KMS-11 (cell line): Measurements from ENCODE around the gene STH.

Source experiments
- H2AFZ ChIP-seq: fragments of 200-600 bp; sonication (generic); 2 replicates; pipeline ENCODE4 v1.6.1; 2016; ENCODE audit warnings: antibody characterized with exemption, mixed run types, low read depth
- H3K27ac ChIP-seq: fragments of 200-600 bp; sonication (generic); 2 replicates; pipeline ENCODE4 v1.6.1; 2016; ENCODE audit warnings: mild to moderate bottlenecking, mixed run types
- H3K27me3 ChIP-seq: fragments of 200-600 bp; sonication (generic); 2 replicates; pipeline ENCODE4 v1.6.1; 2017; ENCODE audit warnings: mild to moderate bottlenecking, low read depth, mixed run types, moderate library complexity; ENCODE audit not compliant: insufficient read depth
- H3K36me3 ChIP-seq: fragments of 200-600 bp; sonication (generic); 2 replicates; pipeline ENCODE4 v1.6.1; 2017; ENCODE audit warnings: mild to moderate bottlenecking, mixed run types; ENCODE audit not compliant: insufficient read depth
- H3K4me1 ChIP-seq: fragments of 200-600 bp; sonication (generic); 2 replicates; pipeline ENCODE4 v1.6.1; 2016; ENCODE audit warnings: mild to moderate bottlenecking, low read depth, mixed run types; ENCODE audit not compliant: poor library complexity, severe bottlenecking
- H3K4me2 ChIP-seq: fragments of 200-600 bp; sonication (generic); 2 replicates; pipeline ENCODE4 v1.7.0; 2016; ENCODE audit warnings: mild to moderate bottlenecking, mixed run types
- H3K4me3 ChIP-seq: fragments of 200-600 bp; sonication (generic); IDR thresholded peaks from 2 replicates; pipeline ENCODE4 v1.6.1; 2017; ENCODE audit warnings: low read depth, low read length, mixed read lengths; ENCODE audit not compliant: insufficient read depth
- H3K79me2 ChIP-seq: fragments of 200-600 bp; sonication (generic); 2 replicates; pipeline ENCODE4 v1.6.1; 2016; ENCODE audit warnings: low read depth, mixed run types; ENCODE audit not compliant: insufficient read depth
- H3K9ac ChIP-seq: fragments of 200-600 bp; sonication (generic); 2 replicates; pipeline ENCODE4 v1.6.1; 2016; ENCODE audit warnings: mild to moderate bottlenecking, mixed run types
- H4K20me1 ChIP-seq: fragments of 200-600 bp; sonication (generic); 2 replicates; pipeline ENCODE4 v1.6.1; 2016; ENCODE audit warnings: mild to moderate bottlenecking, mixed run types; ENCODE audit not compliant: insufficient read depth
- TF ChIP-seq, protein P1 (sequence below): fragments of 200-600 bp; sonication (generic); conservative IDR thresholded peaks from 2 replicates; pipeline ENCODE4 v1.6.1; 2017; ENCODE audit warnings: low read depth, mild to moderate bottlenecking, antibody characterized with exemption, low read length, moderate library complexity, mixed read lengths

The STH gene

DNA sequence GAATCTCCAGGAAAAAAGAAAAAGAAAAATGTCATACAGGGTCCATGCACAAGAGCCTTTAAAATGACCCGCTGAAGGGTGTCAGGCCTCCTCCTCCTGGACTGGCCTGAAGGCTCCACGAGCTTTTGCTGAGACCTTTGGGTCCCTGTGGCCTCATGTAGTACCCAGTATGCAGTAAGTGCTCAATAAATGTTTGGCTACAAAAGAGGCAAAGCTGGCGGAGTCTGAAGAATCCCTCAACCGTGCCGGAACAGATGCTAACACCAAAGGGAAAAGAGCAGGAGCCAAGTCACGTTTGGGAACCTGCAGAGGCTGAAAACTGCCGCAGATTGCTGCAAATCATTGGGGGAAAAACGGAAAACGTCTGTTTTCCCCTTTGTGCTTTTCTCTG is 845 bp downstream of the STH start:
- no peaks in the 10 kb centered on the region for H3K79me2 ChIP-seq
- no peaks in the 10 kb centered on the region for H4K20me1 ChIP-seq
- no peak overlapping the region for H2AFZ ChIP-seq
- H3K4me3 ChIP-seq = no peak overlapping the region
- H3K36me3 ChIP-seq = no peaks in the 10 kb centered on the region
- H3K27ac ChIP-seq = no peak overlapping the region
- TF ChIP-seq, protein P1, sequence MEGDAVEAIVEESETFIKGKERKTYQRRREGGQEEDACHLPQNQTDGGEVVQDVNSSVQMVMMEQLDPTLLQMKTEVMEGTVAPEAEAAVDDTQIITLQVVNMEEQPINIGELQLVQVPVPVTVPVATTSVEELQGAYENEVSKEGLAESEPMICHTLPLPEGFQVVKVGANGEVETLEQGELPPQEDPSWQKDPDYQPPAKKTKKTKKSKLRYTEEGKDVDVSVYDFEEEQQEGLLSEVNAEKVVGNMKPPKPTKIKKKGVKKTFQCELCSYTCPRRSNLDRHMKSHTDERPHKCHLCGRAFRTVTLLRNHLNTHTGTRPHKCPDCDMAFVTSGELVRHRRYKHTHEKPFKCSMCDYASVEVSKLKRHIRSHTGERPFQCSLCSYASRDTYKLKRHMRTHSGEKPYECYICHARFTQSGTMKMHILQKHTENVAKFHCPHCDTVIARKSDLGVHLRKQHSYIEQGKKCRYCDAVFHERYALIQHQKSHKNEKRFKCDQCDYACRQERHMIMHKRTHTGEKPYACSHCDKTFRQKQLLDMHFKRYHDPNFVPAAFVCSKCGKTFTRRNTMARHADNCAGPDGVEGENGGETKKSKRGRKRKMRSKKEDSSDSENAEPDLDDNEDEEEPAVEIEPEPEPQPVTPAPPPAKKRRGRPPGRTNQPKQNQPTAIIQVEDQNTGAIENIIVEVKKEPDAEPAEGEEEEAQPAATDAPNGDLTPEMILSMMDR = no peak
- no peaks in the 10 kb centered on the region for H3K27me3 ChIP-seq
- H3K4me2 ChIP-seq = no peak overlapping the region
- H3K9ac ChIP-seq = no peak overlapping the region
- peaks cover 6% of the 10 kb centered on the region for H3K4me1 ChIP-seq

DNA sequence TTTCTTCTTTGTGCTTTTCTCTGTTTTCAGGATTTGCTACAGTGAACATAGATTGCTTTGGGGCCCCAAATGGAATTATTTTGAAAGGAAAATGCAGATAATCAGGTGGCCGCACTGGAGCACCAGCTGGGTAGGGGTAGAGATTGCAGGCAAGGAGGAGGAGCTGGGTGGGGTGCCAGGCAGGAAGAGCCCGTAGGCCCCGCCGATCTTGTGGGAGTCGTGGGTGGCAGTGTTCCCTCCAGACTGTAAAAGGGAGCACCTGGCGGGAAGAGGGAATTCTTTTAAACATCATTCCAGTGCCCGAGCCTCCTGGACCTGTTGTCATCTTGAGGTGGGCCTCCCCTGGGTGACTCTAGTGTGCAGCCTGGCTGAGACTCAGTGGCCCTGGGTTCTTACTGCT is 1.2 kb downstream of the STH start:
- no peak overlapping the region for H2AFZ ChIP-seq
- H3K36me3 ChIP-seq = no peaks in the 10 kb centered on the region
- H3K4me3 ChIP-seq = no peak overlapping the region
- H3K27me3 ChIP-seq = no peaks in the 10 kb centered on the region
- H3K4me2 ChIP-seq = no peak overlapping the region
- no peaks in the 10 kb centered on the region for H4K20me1 ChIP-seq
- H3K4me1 ChIP-seq = peaks cover 6% of the 10 kb centered on the region
- H3K9ac ChIP-seq = no peak overlapping the region
- TF ChIP-seq, protein P1 = no peak
- no peaks in the 10 kb centered on the region for H3K79me2 ChIP-seq
- no peak overlapping the region for H3K27ac ChIP-seq

DNA sequence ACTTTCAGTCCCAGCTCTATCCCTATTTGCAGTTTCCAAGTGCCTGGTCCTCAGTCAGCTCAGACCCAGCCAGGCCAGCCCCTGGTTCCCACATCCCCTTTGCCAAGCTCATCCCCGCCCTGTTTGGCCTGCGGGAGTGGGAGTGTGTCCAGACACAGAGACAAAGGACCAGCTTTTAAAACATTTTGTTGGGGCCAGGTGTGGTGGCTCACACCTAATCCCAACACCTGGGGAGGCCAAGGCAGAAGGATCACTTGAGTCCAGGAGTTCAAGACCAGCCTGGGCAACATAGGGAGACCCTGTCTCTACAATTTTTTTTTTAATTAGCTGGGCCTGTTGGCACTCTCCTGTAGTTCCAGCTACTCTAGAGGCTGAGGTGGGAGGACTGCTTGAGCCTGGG is 1.7 kb downstream of the STH start:
- no peaks in the 10 kb centered on the region for H4K20me1 ChIP-seq
- H3K9ac ChIP-seq = no peak overlapping the region
- peaks cover 6% of the 10 kb centered on the region for H3K4me1 ChIP-seq
- no peaks in the 10 kb centered on the region for H3K36me3 ChIP-seq
- H3K4me2 ChIP-seq = no peak overlapping the region
- no peaks in the 10 kb centered on the region for H3K27me3 ChIP-seq
- no peak overlapping the region for H3K4me3 ChIP-seq
- H3K79me2 ChIP-seq = no peaks in the 10 kb centered on the region
- no peak overlapping the region for H3K27ac ChIP-seq
- TF ChIP-seq, protein P1 = no peak
- no peak overlapping the region for H2AFZ ChIP-seq

DNA sequence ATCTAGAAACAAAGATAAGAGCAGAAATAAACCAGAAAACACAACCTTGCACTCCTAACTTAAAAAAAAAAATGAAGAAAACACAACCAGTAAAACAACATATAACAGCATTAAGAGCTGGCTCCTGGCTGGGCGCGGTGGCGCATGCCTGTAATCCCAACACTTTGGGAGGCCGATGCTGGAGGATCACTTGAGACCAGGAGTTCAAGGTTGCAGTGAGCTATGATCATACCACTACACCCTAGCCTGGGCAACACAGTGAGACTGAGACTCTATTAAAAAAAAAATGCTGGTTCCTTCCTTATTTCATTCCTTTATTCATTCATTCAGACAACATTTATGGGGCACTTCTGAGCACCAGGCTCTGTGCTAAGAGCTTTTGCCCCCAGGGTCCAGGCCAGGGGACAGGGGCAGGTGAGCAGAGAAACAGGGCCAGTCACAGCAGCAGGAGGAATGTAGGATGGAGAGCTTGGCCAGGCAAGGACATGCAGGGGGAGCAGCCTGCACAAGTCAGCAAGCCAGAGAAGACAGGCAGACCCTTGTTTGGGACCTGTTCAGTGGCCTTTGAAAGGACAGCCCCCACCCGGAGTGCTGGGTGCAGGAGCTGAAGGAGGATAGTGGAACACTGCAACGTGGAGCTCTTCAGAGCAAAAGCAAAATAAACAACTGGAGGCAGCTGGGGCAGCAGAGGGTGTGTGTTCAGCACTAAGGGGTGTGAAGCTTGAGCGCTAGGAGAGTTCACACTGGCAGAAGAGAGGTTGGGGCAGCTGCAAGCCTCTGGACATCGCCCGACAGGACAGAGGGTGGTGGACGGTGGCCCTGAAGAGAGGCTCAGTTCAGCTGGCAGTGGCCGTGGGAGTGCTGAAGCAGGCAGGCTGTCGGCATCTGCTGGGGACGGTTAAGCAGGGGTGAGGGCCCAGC is 2.6 kb downstream of the STH start:
- Histone ChIP-seq H2AFZ (no peak overlapping the region), H3K27me3 (no peaks in the 10 kb centered on the region), H3K9ac (no peak overlapping the region), H3K4me2 (no peak overlapping the region), H3K4me3 (no peak overlapping the region), H3K4me1 (peaks cover 6% of the 10 kb centered on the region), H3K79me2 (no peaks in the 10 kb centered on the region), H4K20me1 (no peaks in the 10 kb centered on the region), H3K36me3 (no peaks in the 10 kb centered on the region), H3K27ac (no peak overlapping the region)
- TF ChIP-seq, protein P1 = no peak
